Vagina (tissue), 2 donors: ENCODE measurements around the gene PCDHGA3. TPM values are rescaled to one million over a fixed set of nuclear protein-coding genes. Genes with fewer than 3 reads are reported as not detected.
"Not testable (repeated sequence)": the region's sequence is repeated elsewhere in the genome, so short reads cannot be mapped to it uniquely, and the experiment has no call there.

Experiments used
- DNase-seq, 2 donors: peaks; one replicate each; pipeline ENCODE4 v3.0.0-alpha.2; 2017; ENCODE audit errors: extremely low spot score in 2 of 2
- H3K27ac ChIP-seq: fragments of 200-600 bp; sonication (generic); one replicate; pipeline ENCODE4 v1.5.1; 2019
- H3K27me3 ChIP-seq: fragments of 200-600 bp; sonication (generic); one replicate; pipeline ENCODE4 v1.5.1; 2019
- H3K36me3 ChIP-seq, 2 donors: fragments of 200-600 bp; sonication (generic); one replicate each; pipeline ENCODE4 v1.5.1; 2017 to 2019
- H3K4me1 ChIP-seq: fragments of 200-600 bp; sonication (generic); one replicate; pipeline ENCODE4 v1.5.1; 2019
- H3K4me3 ChIP-seq, 2 donors: fragments of 200-600 bp; sonication (generic); 1 replicate in 1 of 2; 2 replicates in 1 of 2; pipeline ENCODE4 v1.5.1; 2016 to 2019
- H3K9me3 ChIP-seq: fragments of 200-600 bp; sonication (generic); one replicate; pipeline ENCODE4 v1.5.1; 2019
- POLR2A ChIP-seq, 2 donors: fragments of 450-650 bp; IDR thresholded peaks; one replicate each; pipeline ENCODE4 v1.6.1; 2017; ENCODE audit warnings: antibody characterized with exemption in 2 of 2, mild to moderate bottlenecking in 2 of 2, moderate library complexity in 2 of 2
- POLR2AphosphoS5 ChIP-seq, 2 donors: sonication (generic); formaldehyde crosslinking; IDR thresholded peaks; one replicate each; pipeline ENCODE4 v1.9.0; 2017; ENCODE audit warnings: antibody characterized with exemption in 2 of 2, mild to moderate bottlenecking in 2 of 2, low read depth in 1 of 2; ENCODE audit not compliant: insufficient read depth in 1 of 2
- intact Hi-C: fragments of 100-400 bp; cut with DNase I; formaldehyde crosslinking; loops from one replicate; pipeline ENCODE4 v1.15.1; 2023
- total RNA-seq: library from RNA; depleted of rRNA; stranded (reverse); fragments of >200 nt; gene quantifications from one replicate; pipeline ENCODE4 v1.2.3, GENCODE V29; 2016
- TF ChIP-seq, protein P1 (sequence below), 3 experiments: fragments of 450-650 bp in 2 of 3; fragments of 200-600 bp in 1 of 3; sonication (generic) in 1 of 3; IDR thresholded peaks; one replicate each; pipeline ENCODE4 v1.5.1; 2017 to 2019; ENCODE audit warnings: antibody characterized with exemption in 3 of 3, mild to moderate bottlenecking in 2 of 3, moderate library complexity in 2 of 3

The PCDHGA3 gene
- total RNA-seq, 1 donor from 2014 or later, result 3.4 TPM

DNA sequence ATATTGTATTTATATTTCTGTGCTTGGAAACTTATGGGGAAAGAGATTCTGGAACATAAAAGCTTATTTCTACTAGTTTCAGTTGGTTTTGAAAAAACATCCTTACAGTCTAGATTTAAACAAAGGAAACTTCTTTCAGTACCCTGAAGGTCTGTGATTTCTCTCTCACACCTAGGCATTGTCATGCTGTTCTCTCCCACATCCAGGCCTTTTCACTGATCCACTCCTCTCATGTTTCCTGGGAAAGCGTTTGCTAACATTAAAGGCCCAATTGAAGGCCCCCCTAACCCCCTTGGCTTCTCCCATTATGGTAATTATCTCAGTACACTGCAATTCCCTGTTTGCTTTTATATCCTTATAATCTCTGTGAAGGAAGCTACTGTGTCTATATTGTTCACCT is 856 bp upstream of the PCDHGA3 start:
- TF ChIP-seq, protein P1, sequence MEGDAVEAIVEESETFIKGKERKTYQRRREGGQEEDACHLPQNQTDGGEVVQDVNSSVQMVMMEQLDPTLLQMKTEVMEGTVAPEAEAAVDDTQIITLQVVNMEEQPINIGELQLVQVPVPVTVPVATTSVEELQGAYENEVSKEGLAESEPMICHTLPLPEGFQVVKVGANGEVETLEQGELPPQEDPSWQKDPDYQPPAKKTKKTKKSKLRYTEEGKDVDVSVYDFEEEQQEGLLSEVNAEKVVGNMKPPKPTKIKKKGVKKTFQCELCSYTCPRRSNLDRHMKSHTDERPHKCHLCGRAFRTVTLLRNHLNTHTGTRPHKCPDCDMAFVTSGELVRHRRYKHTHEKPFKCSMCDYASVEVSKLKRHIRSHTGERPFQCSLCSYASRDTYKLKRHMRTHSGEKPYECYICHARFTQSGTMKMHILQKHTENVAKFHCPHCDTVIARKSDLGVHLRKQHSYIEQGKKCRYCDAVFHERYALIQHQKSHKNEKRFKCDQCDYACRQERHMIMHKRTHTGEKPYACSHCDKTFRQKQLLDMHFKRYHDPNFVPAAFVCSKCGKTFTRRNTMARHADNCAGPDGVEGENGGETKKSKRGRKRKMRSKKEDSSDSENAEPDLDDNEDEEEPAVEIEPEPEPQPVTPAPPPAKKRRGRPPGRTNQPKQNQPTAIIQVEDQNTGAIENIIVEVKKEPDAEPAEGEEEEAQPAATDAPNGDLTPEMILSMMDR (IDR thresholded peaks at IDR 0.05), result no peak
- TF ChIP-seq POLR2A (IDR thresholded peaks at IDR 0.05), result no peak
- TF ChIP-seq POLR2AphosphoS5 (IDR thresholded peaks at IDR 0.05; ENCODE audit: insufficient read depth in 1 of 2, low read depth in 1 of 2), result no peak
- intact Hi-C loops, result no loop called here

DNA sequence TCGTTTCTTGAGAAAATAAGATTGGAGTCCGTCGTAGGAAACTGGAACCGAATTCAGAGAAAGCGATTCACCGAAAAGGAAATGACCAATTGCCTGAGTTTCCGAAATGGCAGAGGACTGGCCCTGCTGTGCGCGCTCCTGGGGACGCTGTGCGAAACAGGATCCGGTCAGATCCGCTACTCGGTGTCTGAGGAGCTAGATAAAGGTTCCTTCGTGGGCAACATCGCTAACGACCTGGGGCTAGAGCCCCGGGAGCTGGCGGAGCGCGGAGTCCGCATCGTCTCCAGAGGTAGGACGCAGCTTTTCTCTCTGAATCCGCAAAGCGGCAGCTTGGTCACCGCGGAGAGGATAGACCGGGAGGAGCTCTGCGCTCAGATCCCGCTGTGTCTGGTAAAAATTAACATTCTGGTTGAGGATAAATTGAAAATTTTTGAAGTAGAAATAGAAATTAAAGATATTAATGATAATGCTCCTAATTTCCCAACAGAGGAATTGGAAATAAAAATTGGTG is 379 bp downstream of the PCDHGA3 start:
- H3K4me1 ChIP-seq, result no peaks in the 10 kb centered on the region
- DNase-seq, result no peak
- no peak for TF ChIP-seq POLR2A (IDR thresholded peaks at IDR 0.05)
- no peak for TF ChIP-seq POLR2AphosphoS5 (IDR thresholded peaks at IDR 0.05; ENCODE audit: insufficient read depth in 1 of 2, low read depth in 1 of 2)
- TF ChIP-seq, protein P1 (IDR thresholded peaks at IDR 0.05), result no peak
- H3K9me3 ChIP-seq, result peaks cover 26% of the 10 kb centered on the region
- no peak overlapping the region for H3K27ac ChIP-seq
- no peaks in the 10 kb centered on the region for H3K36me3 ChIP-seq
- intact Hi-C loops, result no loop called here
- H3K27me3 ChIP-seq, result no peaks in the 10 kb centered on the region
- peak overlapping the region; percentile 7 to 22 for H3K4me3 ChIP-seq

More for the DNA sequence above, 856 bp upstream of the PCDHGA3 start:
- Histone ChIP-seq H3K4me1 (no peaks in the 10 kb centered on the region), H3K27me3 (no peaks in the 10 kb centered on the region), H3K9me3 (peaks cover 26% of the 10 kb centered on the region), H3K27ac (no peak overlapping the region), H3K36me3 (no peaks in the 10 kb centered on the region), H3K4me3 (no peak overlapping the region)
- no peak for DNase-seq

DNA sequence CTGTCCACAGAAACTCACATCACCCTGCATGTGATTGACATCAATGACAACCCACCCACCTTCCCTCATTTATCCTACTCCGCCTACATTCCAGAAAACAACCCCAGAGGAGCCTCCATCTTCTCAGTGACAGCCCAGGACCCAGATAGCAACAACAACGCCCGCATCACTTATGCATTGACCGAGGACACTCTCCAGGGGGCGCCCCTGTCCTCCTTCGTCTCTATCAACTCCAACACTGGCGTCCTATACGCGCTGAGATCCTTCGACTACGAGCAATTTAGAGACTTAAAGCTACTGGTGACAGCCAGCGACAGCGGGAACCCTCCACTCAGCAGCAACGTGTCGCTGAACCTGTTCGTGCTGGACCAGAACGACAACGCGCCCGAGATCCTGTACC is 1.7 kb downstream of the PCDHGA3 start:
- TF ChIP-seq, protein P1 (IDR thresholded peaks at IDR 0.05), result no peak
- no peak for TF ChIP-seq POLR2AphosphoS5 (IDR thresholded peaks at IDR 0.05; ENCODE audit: insufficient read depth in 1 of 2, low read depth in 1 of 2)
- no peak for TF ChIP-seq POLR2A (IDR thresholded peaks at IDR 0.05)
- Histone ChIP-seq H3K27me3 (no peaks in the 10 kb centered on the region), H3K4me1 (no peaks in the 10 kb centered on the region), H3K36me3 (no peaks in the 10 kb centered on the region), H3K27ac (no peak overlapping the region), H3K9me3 (peaks cover 17% of the 10 kb centered on the region), H3K4me3 (no peak overlapping the region)
- no peak for DNase-seq
- intact Hi-C loops, result no loop called here

GRCh38 chr5:141346017-141346416 is 2.4 kb downstream of the PCDHGA3 start:
- H3K36me3 ChIP-seq, H3K27me3 ChIP-seq, intact Hi-C loops: not testable (repeated sequence)

GRCh38 chr5:141349917-141350619 is 6.4 kb downstream of the PCDHGA3 start, which contains the start of gene PCDHGB1:
TSS of gene PCDHGB1 (plus strand) at chr5:141350099. CDS start at chr5:141350261, 162 bp downstream.
- H3K4me1 ChIP-seq, result no peaks in the 10 kb centered on the region
- no peak for DNase-seq
- H3K4me3 ChIP-seq, result no peak within 1 kb of the TSS
- no peaks in the 10 kb centered on the region for H3K36me3 ChIP-seq
- no peak within 1 kb of the TSS for H3K27ac ChIP-seq
- no peak for TF ChIP-seq POLR2A (IDR thresholded peaks at IDR 0.05)
- intact Hi-C loops, result no loop called here
- no peaks in the 10 kb centered on the region for H3K27me3 ChIP-seq
- H3K9me3 ChIP-seq, result peaks cover 21% of the 10 kb centered on the region

More at GRCh38 chr5:141346017-141346416, 2.4 kb downstream of the PCDHGA3 start:
- not testable (repeated sequence) for DNase-seq, H3K27ac ChIP-seq, H3K4me1 ChIP-seq, H3K4me3 ChIP-seq
- peaks cover 22% of the 10 kb centered on the region for H3K9me3 ChIP-seq

GRCh38 chr5:141351591-141351990 is 8.0 kb downstream of the PCDHGA3 start:
- Histone ChIP-seq H3K4me3 (no peak overlapping the region), H3K9me3 (peaks cover 30% of the 10 kb centered on the region), H3K36me3 (no peaks in the 10 kb centered on the region), H3K4me1 (no peaks in the 10 kb centered on the region), H3K27me3 (no peaks in the 10 kb centered on the region), H3K27ac (no peak overlapping the region)
- DNase-seq, result no peak
- TF ChIP-seq POLR2A (IDR thresholded peaks at IDR 0.05) (no peak), POLR2AphosphoS5 (IDR thresholded peaks at IDR 0.05; ENCODE audit: insufficient read depth in 1 of 2, low read depth in 1 of 2) (no peak)
- TF ChIP-seq, protein P1 (IDR thresholded peaks at IDR 0.05), result no peak
- intact Hi-C loops, result no loop called here
